IMR-90 (cell line): Measurements from ENCODE around the gene ZNF579. TPM values are rescaled to one million over a fixed set of nuclear protein-coding genes. Genes with fewer than 3 reads are reported as not detected.

Source experiments
- ATAC-seq: fragments of 200-7000 bp; cut with Tn5 transposase; 2 replicates; pipeline ENCODE4 v1.9.1; 2020; ENCODE audit warnings: low read depth, mild to moderate bottlenecking, moderate library complexity
- BruUV-seq: library from RNA; stranded (reverse); fragments of 400-500 nt; replicated peaks from 2 replicates; lab custom pipeline; 2021; lab: Mats Ljungman, UMichigan
- CTCF ChIA-PET: fragments of 300-600 bp; formaldehyde crosslinking; extraction: SDS; loops from one replicate; lab custom pipeline; 2021; ENCODE audit warnings: antibody characterized with exemption; lab: Yijun Ruan, JAX
- POLR2A ChIA-PET: fragments of 300-600 bp; sonication (Branson Sonifier 250); formaldehyde crosslinking; loops from one replicate; lab custom pipeline; 2022; ENCODE audit warnings: antibody characterized with exemption; ENCODE audit not compliant: unreplicated experiment; lab: Charles Lee
- DNase-seq: peaks from one replicate; pipeline ENCODE4 v3.0.0; 2013
- H2AFZ ChIP-seq: replicated peaks from 2 replicates; pipeline ENCODE3; 2013; ENCODE audit warnings: low read length, mild to moderate bottlenecking; ENCODE audit not compliant: poor library complexity
- H2AK5ac ChIP-seq: 2 replicates; pipeline ENCODE4 v1.6.1; 2013; ENCODE audit warnings: low read depth, low read length, inconsistent platforms
- H2AK9ac ChIP-seq: replicated peaks from 2 replicates; pipeline ENCODE3; 2013; ENCODE audit warnings: mild to moderate bottlenecking, low read depth, low read length, moderate library complexity; ENCODE audit not compliant: poor library complexity
- H2BK120ac ChIP-seq: 2 replicates; pipeline ENCODE4 v1.6.1; 2013; ENCODE audit warnings: low read depth, low read length, inconsistent platforms
- H2BK15ac ChIP-seq: 3 replicates; pipeline ENCODE4 v1.6.1; 2013; ENCODE audit warnings: low read depth, low read length, inconsistent platforms
- H2BK20ac ChIP-seq: 2 replicates; pipeline ENCODE4 v1.6.1; 2013; ENCODE audit warnings: low read depth, mild to moderate bottlenecking, inconsistent platforms, low read length, moderate library complexity
- H2BK5ac ChIP-seq: 2 replicates; pipeline ENCODE4 v1.6.1; 2013; ENCODE audit warnings: mild to moderate bottlenecking, low read depth, low read length, inconsistent platforms; ENCODE audit not compliant: poor library complexity, severe bottlenecking
- H3K14ac ChIP-seq: replicated peaks from 2 replicates; pipeline ENCODE4 v1.6.1; 2013; ENCODE audit warnings: low read depth, low read length, inconsistent platforms
- H3K18ac ChIP-seq: 2 replicates; pipeline ENCODE4 v1.6.1; 2013; ENCODE audit warnings: low read depth, low read length, control low read depth
- H3K23ac ChIP-seq: 2 replicates; pipeline ENCODE4 v1.6.1; 2013; ENCODE audit warnings: low read depth, low read length, inconsistent platforms
- H3K27ac ChIP-seq: 2 replicates; pipeline ENCODE4 v1.5.1; 2013; ENCODE audit warnings: mild to moderate bottlenecking, control low read depth, low read length; ENCODE audit not compliant: insufficient read depth
- H3K27me3 ChIP-seq: 2 replicates; pipeline ENCODE4 v1.6.1; 2013; ENCODE audit warnings: low read length; ENCODE audit not compliant: control insufficient read depth, insufficient read depth
- H3K36me3 ChIP-seq: 2 replicates; pipeline ENCODE4 v1.6.1; 2013; ENCODE audit warnings: low read length, mixed read lengths; ENCODE audit not compliant: control insufficient read depth, insufficient read depth
- H3K4ac ChIP-seq: 2 replicates; pipeline ENCODE4 v1.6.1; 2013; ENCODE audit warnings: low read depth, low read length, inconsistent platforms
- H3K4me1 ChIP-seq: 2 replicates; pipeline ENCODE4 v1.6.1; 2013; ENCODE audit warnings: low read length, mixed read lengths; ENCODE audit not compliant: control insufficient read depth, insufficient read depth
- H3K4me2 ChIP-seq: 2 replicates; pipeline ENCODE4 v1.6.1; 2013; ENCODE audit warnings: low read depth, mild to moderate bottlenecking, control low read depth, low read length, moderate library complexity
- H3K4me3 ChIP-seq: 2 replicates; pipeline ENCODE4 v1.5.1; 2013; ENCODE audit warnings: low read depth, mild to moderate bottlenecking, control low read depth, low read length, moderate library complexity; ENCODE audit not compliant: insufficient read depth
- H3K56ac ChIP-seq: 2 replicates; pipeline ENCODE4 v1.6.1; 2013; ENCODE audit warnings: low read length, inconsistent platforms; ENCODE audit not compliant: insufficient read depth; ENCODE audit errors: extremely low read depth
- H3K79me1 ChIP-seq, 2 experiments: 2 replicates each; pipeline ENCODE4 v1.6.1; 2013; ENCODE audit warnings: low read length in 2 of 2, inconsistent platforms in 1 of 2, low read depth in 1 of 2
- H3K9ac ChIP-seq: 2 replicates; pipeline ENCODE4 v1.6.1; 2013; ENCODE audit warnings: low read depth, low read length, control low read depth
- H3K9me1 ChIP-seq: 2 replicates; pipeline ENCODE4 v1.6.1; 2013; ENCODE audit warnings: low read length, inconsistent platforms; ENCODE audit not compliant: insufficient read depth
- H3K9me3 ChIP-seq: 2 replicates; pipeline ENCODE4 v1.6.1; 2013; ENCODE audit warnings: low read length; ENCODE audit not compliant: control insufficient read depth, insufficient read depth
- H4K20me1 ChIP-seq: 2 replicates; pipeline ENCODE4 v1.6.1; 2013; ENCODE audit warnings: low read length, inconsistent platforms; ENCODE audit not compliant: insufficient read depth
- H4K5ac ChIP-seq: 2 replicates; pipeline ENCODE4 v1.6.1; 2013; ENCODE audit warnings: mild to moderate bottlenecking, low read depth, low read length, control low read depth
- H4K8ac ChIP-seq, 2 experiments: 2 replicates each; pipeline ENCODE4 v1.6.1; 2013; ENCODE audit warnings: low read depth in 2 of 2, low read length in 2 of 2, control low read depth in 1 of 2, inconsistent platforms in 1 of 2
- H4K91ac ChIP-seq: 2 replicates; pipeline ENCODE4 v1.6.1; 2013; ENCODE audit warnings: low read depth, low read length, inconsistent platforms; ENCODE audit not compliant: insufficient read depth
- BHLHE40 ChIP-seq: fragments of 150-350 bp; IDR thresholded peaks from 2 replicates; pipeline ENCODE4 v1.6.1; 2016; ENCODE audit warnings: mild to moderate bottlenecking, low read depth, low read length
- CEBPB ChIP-seq: IDR thresholded peaks from 2 replicates; pipeline ENCODE4 v1.6.1; 2012; ENCODE audit warnings: low read depth, low read length, improper control_type of control experiment
- CTCF ChIP-seq: conservative IDR thresholded peaks from 2 replicates; pipeline ENCODE4 v1.5.1; 2012; ENCODE audit warnings: mild to moderate bottlenecking, low read depth, low read length, improper control_type of control experiment
- ELK1 ChIP-seq: fragments of 150-350 bp; IDR thresholded peaks from 2 replicates; pipeline ENCODE4 v1.6.1; 2016; ENCODE audit warnings: low read depth, mild to moderate bottlenecking, low read length, moderate library complexity, borderline replicate concordance
- WGBS, 2 experiments: methylation state at CpG; one replicate each; pipeline versions ENCODE4 v1.1.5 to v1.1.7; 2013; ENCODE audit warnings: missing lambda C conversion rate in 2 of 2; ENCODE audit not compliant: insufficient read length in 1 of 2; ENCODE audit errors: extremely low coverage in 2 of 2; 5-methylcytosine and 5-hydroxymethylcytosine counted together
- dilution Hi-C: fragments of 300-500 bp; cut with HindIII; formaldehyde crosslinking; loops from one replicate; pipeline ENCODE4 v1.14.3; 2018; ENCODE audit warnings: low sequenced_read_pairs; ENCODE audit not compliant: unreplicated experiment
- in situ Hi-C: fragments of 300-500 bp; cut with MboI; formaldehyde crosslinking; loops from 3 replicates; pipeline ENCODE4 v1.14.3; 2019; ENCODE audit warnings: low sequenced_read_pairs, inconsistent platforms, mixed read lengths
- intact Hi-C: fragments of 100-400 bp; cut with micrococcal nuclease; formaldehyde crosslinking; loops from 2 replicates; pipeline ENCODE4 v1.10.0; 2022
- polyA plus RNA-seq, 3 experiments: library from polyadenylated mRNA; depleted of rRNA; stranded (reverse); fragments of >200 nt; gene quantifications; 2 replicates each; pipeline ENCODE4 v1.2.3, GENCODE V29; 2012; ENCODE audit warnings: low replicate concordance in 1 of 3
- total RNA-seq: library from RNA; depleted of rRNA; stranded (reverse); fragments of >200 nt; gene quantifications from 2 replicates; pipeline ENCODE4 v1.2.3, GENCODE V29; 2012

ZNF579 gene
- total and polyA plus RNA-seq, 2 of the 4 experiments (the other 2 are of a cell fraction), result 0.54 to 9.0 TPM

- Histone ChIP-seq H3K23ac (no peak overlapping the region), H2BK20ac (no peak overlapping the region), H2AK9ac (no peak overlapping the region), H3K4me3 (no peak overlapping the region), H3K9ac (no peak overlapping the region), H4K91ac (no peak overlapping the region), H3K4me1 (peaks cover 13% of the 10 kb centered on the region), H2AFZ (no peak overlapping the region), H3K9me3 (no peaks in the 10 kb centered on the region), H2BK5ac (no peak overlapping the region), H3K14ac (no peak overlapping the region), H3K56ac (no peak overlapping the region), H3K79me1 (peaks cover 13 to 45% of the 10 kb centered on the region in 2 experiments), H3K27me3 (no peaks in the 10 kb centered on the region), H4K8ac (no peak overlapping the region), H2BK15ac (no peak overlapping the region), H3K27ac (no peak overlapping the region), H3K9me1 (peaks cover 15% of the 10 kb centered on the region; the same call in 1 of the 2 replicates), H2AK5ac (no peak overlapping the region), H3K4me2 (no peak overlapping the region), H3K18ac (no peak overlapping the region), H4K5ac (no peak overlapping the region), H2BK120ac (no peak overlapping the region), H3K4ac (no peak overlapping the region), H4K20me1 (peaks cover 11% of the 10 kb centered on the region; the same call in 1 of the 2 replicates), H3K36me3 (peaks cover 16% of the 10 kb centered on the region)
- POLR2A ChIA-PET, result no interaction called here
- TF ChIP-seq CEBPB (no peak), ELK1 (no peak), CTCF (no peak), BHLHE40 (no peak)
- CTCF ChIA-PET, result no interaction called here
- DNase-seq (no peak), ATAC-seq (no peak)
- 97% methylated on average over 20 of the region's 40 CpGs; no CpG with 5 or more reads in 1 of the 2 experiments for WGBS, 2 experiments
- BruUV-seq, result no TSS peak
- intact Hi-C loops (no loop called here), dilution Hi-C loops (no loop called here), in situ Hi-C loops (no loop called here)
Measured at GRCh38 chr19:55622242-55622969, 41.8 kb upstream of the ZNF579 start.
